GM12874 (cell line): ENCODE data around the gene TTC19.

ENCODE experiments used
- TF ChIP-seq, protein P1 (sequence below): IDR thresholded peaks from 2 replicates; pipeline ENCODE4 v1.5.1; 2011; ENCODE audit warnings: low read depth, mild to moderate bottlenecking, control low read depth, low read length, moderate library complexity; ENCODE audit not compliant: insufficient read depth

TTC19 gene

GRCh38 chr17:16061631-16062030 is 62.0 kb downstream of the TTC19 start:
- TF ChIP-seq, protein P1, sequence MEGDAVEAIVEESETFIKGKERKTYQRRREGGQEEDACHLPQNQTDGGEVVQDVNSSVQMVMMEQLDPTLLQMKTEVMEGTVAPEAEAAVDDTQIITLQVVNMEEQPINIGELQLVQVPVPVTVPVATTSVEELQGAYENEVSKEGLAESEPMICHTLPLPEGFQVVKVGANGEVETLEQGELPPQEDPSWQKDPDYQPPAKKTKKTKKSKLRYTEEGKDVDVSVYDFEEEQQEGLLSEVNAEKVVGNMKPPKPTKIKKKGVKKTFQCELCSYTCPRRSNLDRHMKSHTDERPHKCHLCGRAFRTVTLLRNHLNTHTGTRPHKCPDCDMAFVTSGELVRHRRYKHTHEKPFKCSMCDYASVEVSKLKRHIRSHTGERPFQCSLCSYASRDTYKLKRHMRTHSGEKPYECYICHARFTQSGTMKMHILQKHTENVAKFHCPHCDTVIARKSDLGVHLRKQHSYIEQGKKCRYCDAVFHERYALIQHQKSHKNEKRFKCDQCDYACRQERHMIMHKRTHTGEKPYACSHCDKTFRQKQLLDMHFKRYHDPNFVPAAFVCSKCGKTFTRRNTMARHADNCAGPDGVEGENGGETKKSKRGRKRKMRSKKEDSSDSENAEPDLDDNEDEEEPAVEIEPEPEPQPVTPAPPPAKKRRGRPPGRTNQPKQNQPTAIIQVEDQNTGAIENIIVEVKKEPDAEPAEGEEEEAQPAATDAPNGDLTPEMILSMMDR: no peak

DNA sequence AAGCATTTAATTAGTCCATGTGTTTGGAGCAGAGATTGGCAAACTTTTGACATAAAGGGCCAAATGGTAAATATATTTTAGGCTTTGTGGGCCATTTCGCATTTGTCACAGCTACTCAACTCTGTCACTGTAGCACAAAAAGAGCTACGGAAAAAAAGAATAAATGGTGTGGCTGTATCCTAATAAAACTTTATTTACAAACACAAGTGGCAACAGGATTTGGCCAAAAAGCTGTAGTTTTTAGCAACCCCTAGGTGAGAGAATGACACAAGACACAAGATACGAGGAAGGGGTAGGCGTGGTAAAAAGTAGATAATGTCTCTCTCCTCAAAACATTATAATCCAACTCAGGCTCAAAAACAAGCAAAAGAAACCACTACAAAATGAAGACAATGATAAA is 66.5 kb downstream of the TTC19 start:
- TF ChIP-seq, protein P1: no peak

- TF ChIP-seq, protein P1: no peak
Measured at GRCh38 chr17:16068323-16068722, 68.7 kb downstream of the TTC19 start.

- TF ChIP-seq, protein P1: no peak
Measured at GRCh38 chr17:16072031-16072430, 72.4 kb downstream of the TTC19 start.

DNA sequence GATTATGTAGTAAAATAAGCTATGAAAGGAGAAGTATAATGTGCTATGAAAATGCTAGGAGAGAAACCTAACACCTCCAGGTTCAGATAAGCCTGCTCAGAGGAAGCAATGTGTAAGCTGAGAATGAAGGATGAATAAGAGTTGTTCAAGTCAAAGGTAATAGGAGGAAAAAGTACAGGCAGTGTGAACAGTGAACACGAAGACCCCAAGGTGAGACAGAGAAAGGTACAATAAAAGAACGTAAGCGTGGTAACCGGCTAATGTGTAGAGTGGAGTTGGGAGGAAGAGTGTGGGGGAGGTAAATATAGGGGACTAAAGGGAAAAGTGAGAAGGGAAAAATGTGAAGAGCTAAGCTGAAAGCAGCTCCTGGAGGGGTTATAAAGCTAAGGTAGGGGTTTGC is 74.2 kb downstream of the TTC19 start:
- TF ChIP-seq, protein P1: no peak

DNA sequence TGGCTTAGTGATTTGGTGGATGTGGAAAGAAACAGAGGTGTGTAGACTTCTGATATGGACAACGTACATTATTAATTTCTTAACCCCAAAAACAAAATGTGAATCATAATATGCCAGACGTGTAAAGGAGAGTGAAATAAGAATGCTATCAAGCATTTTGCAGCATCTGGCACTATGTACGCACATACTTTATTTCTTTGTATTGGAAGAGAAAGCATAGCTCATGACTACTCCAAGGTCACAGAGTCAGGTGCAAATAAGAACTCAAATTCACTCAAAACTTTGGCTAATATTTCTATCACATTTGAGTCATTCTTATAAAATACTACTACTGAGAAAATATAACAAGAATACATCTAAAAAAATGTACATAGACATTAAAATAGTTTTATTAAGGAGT is 74.8 kb downstream of the TTC19 start:
- TF ChIP-seq, protein P1: no peak

GRCh38 chr17:16075949-16076348 is 76.3 kb downstream of the TTC19 start:
- TF ChIP-seq, protein P1: no peak
